CMK (cell line): ENCODE results near the gene SLC43A1.

Experiments
- DNase-seq: peaks from one replicate; pipeline ENCODE4 v3.0.0-alpha.2; 2010; ENCODE audit warnings: low read depth

SLC43A1 gene

GRCh38 chr11:57527056-57527631 lies 11.6 kb upstream of the SLC43A1 start:
- DNase-seq, result no peak

- DNase-seq, result no peak
Observed at GRCh38 chr11:57523419-57523818, 7.9 kb upstream of the SLC43A1 start.

GRCh38 chr11:57521116-57521515 lies 5.6 kb upstream of the SLC43A1 start:
- DNase-seq, result no peak

- DNase-seq, result no peak
Observed at GRCh38 chr11:57516061-57516443, 550 bp upstream of the SLC43A1 start.

- no peak for DNase-seq
Observed at GRCh38 chr11:57514538-57515331, 767 bp downstream of the SLC43A1 start.

- DNase-seq, result no peak
Observed at GRCh38 chr11:57513911-57514537, 1.5 kb downstream of the SLC43A1 start.

- DNase-seq, result no peak
Observed at GRCh38 chr11:57513452-57513795, 2.1 kb downstream of the SLC43A1 start.

- no peak for DNase-seq
Observed at GRCh38 chr11:57512646-57513451, 2.7 kb downstream of the SLC43A1 start.

GRCh38 chr11:57511741-57512430 lies 3.6 kb downstream of the SLC43A1 start:
- DNase-seq, result no peak

GRCh38 chr11:57508341-57509170 lies 6.9 kb downstream of the SLC43A1 start:
- DNase-seq, result no peak

GRCh38 chr11:57506522-57506921 lies 9.0 kb downstream of the SLC43A1 start:
- no peak for DNase-seq

GRCh38 chr11:57504511-57504910 lies 11.0 kb downstream of the SLC43A1 start:
- no peak for DNase-seq

GRCh38 chr11:57502870-57503269 lies 12.6 kb downstream of the SLC43A1 start:
- DNase-seq, result no peak

- no peak for DNase-seq
Observed at GRCh38 chr11:57502376-57502775, 13.1 kb downstream of the SLC43A1 start.

- no peak for DNase-seq
Observed at GRCh38 chr11:57501953-57502352, 13.5 kb downstream of the SLC43A1 start.

- DNase-seq, result no peak
Observed at GRCh38 chr11:57500926-57501325, 14.6 kb downstream of the SLC43A1 start.

- DNase-seq, result no peak
Observed at GRCh38 chr11:57500515-57500914, 15.0 kb downstream of the SLC43A1 start.

- DNase-seq, result no peak
Observed at GRCh38 chr11:57499983-57500461, 15.5 kb downstream of the SLC43A1 start.

GRCh38 chr11:57499413-57499982 lies 16.0 kb downstream of the SLC43A1 start:
- no peak for DNase-seq

GRCh38 chr11:57498540-57498939 lies 17.0 kb downstream of the SLC43A1 start:
- no peak for DNase-seq
